ENCODE data around the gene KHK.

GRCh38 chr2:27057184-27057583, 29.4 kb upstream of the KHK start:
- TF ChIP-seq CTCF (optimal IDR thresholded peaks at IDR 0.05 in 1 of 3, IDR thresholded peaks at IDR 0.05 in 1 of 3, conservative IDR thresholded peaks at IDR 0.05 in 1 of 3; ENCODE audit: extremely low read depth in 1 of 3, insufficient read depth in 2 of 3, low read length in 3 of 3) (no peak), EZH2 (IDR thresholded peaks at IDR 0.05; ENCODE audit: low read length) (no peak)

All from keratinocyte (primary cell).